HepG2 (cell line): ENCODE data around the gene SLC35B1. TPM values are rescaled to one million over a fixed set of nuclear protein-coding genes. Genes with fewer than 3 reads are reported as not detected.

Source experiments
- ATAC-seq: fragments of 200-7000 bp; cut with Tn5 transposase; 3 replicates; pipeline ENCODE4 v1.9.1; 2020; ENCODE audit warnings: mild to moderate bottlenecking, moderate library complexity
- BruUV-seq: library from RNA; stranded (reverse); fragments of 400-500 nt; replicated peaks from 2 replicates; lab custom pipeline; 2021; lab: Mats Ljungman, UMichigan
- CTCF ChIA-PET: fragments of 300-600 bp; formaldehyde crosslinking; extraction: SDS; loops from one replicate; lab custom pipeline; 2021; ENCODE audit warnings: low total read pairs, inconsistent platforms, low intra/inter-chr PET ratio; lab: Yijun Ruan, JAX
- POLR2A ChIA-PET: fragments of 350-600 bp; sonication (Branson Sonifier 250); formaldehyde crosslinking; loops from one replicate; lab custom pipeline; 2020; ENCODE audit warnings: antibody characterized with exemption, inconsistent platforms; lab: Yijun Ruan, JAX
- DNase-seq: peaks from one replicate; pipeline ENCODE4 v3.0.0-alpha.2; 2015; ENCODE audit warnings: low spot score
- FAIRE-seq: peaks from 3 replicates; lab custom pipeline; 2011; peaks lifted over from hg19 to GRCh38; lab: Jason Lieb, UNC
- H2AFZ ChIP-seq: one replicate; pipeline ENCODE4 v1.6.1; 2011; ENCODE audit warnings: low read length, inconsistent platforms
- H3K27ac ChIP-seq: fragments of 300-600 bp; 3 replicates; pipeline ENCODE4 v1.8.0; 2011; ENCODE audit warnings: mixed run types, mild to moderate bottlenecking, mixed read lengths, low read length, inconsistent platforms; ENCODE audit not compliant: insufficient read depth; ENCODE audit errors: extremely low read length
- H3K27me3 ChIP-seq, 2 experiments: fragments of 200-600 bp in 1 of 2; 2 replicates in 1 of 2; 3 replicates in 1 of 2; pipeline versions ENCODE4 v1.6.0 to v1.8.0; 2011; ENCODE audit warnings: low read length in 2 of 2, mild to moderate bottlenecking in 2 of 2, moderate library complexity in 2 of 2, inconsistent platforms in 1 of 2; ENCODE audit not compliant: insufficient read depth in 2 of 2, control insufficient read depth in 1 of 2
- H3K36me3 ChIP-seq, 2 experiments: fragments of 200-600 bp in 1 of 2; replicated peaks in 1 of 2; 2 replicates in 1 of 2; 3 replicates in 1 of 2; pipeline versions ENCODE4 v1.5.1 to v1.8.0; 2011; ENCODE audit warnings: low read length in 2 of 2, inconsistent platforms in 1 of 2; ENCODE audit not compliant: insufficient read depth in 2 of 2, control insufficient read depth in 1 of 2
- H3K4me1 ChIP-seq: 2 replicates; pipeline ENCODE4 v1.5.1; 2012; ENCODE audit warnings: low read length, inconsistent platforms; ENCODE audit not compliant: insufficient read depth
- H3K4me2 ChIP-seq: 2 replicates; pipeline ENCODE4 v1.6.0; 2011; ENCODE audit warnings: low read depth, low read length, inconsistent platforms
- H3K4me3 ChIP-seq, 3 experiments: fragments of 200-600 bp in 1 of 3; sonication (generic), shearing (Covaris generic) in 1 of 3; replicated peaks in 1 of 3; 2 replicates each; pipeline ENCODE4 v1.5.1; 2011 to 2016; ENCODE audit warnings: low read length in 3 of 3, inconsistent platforms in 2 of 3, low read depth in 2 of 3, mild to moderate bottlenecking in 2 of 3, control low read depth in 1 of 3, mixed read lengths in 1 of 3; ENCODE audit not compliant: insufficient read depth in 1 of 3
- H3K79me2 ChIP-seq: one replicate; pipeline ENCODE4 v1.6.1; 2011; ENCODE audit warnings: low read length, inconsistent platforms; ENCODE audit not compliant: insufficient read depth
- H3K9ac ChIP-seq: 2 replicates; pipeline ENCODE4 v1.6.0; 2011; ENCODE audit warnings: mild to moderate bottlenecking, low read depth, low read length, inconsistent platforms; ENCODE audit not compliant: insufficient read depth
- H3K9me3 ChIP-seq: 2 replicates; pipeline ENCODE4 v1.5.1; 2012; ENCODE audit warnings: mild to moderate bottlenecking, low read length
- H4K20me1 ChIP-seq: 2 replicates; pipeline ENCODE4 v1.6.0; 2011; ENCODE audit warnings: inconsistent platforms, mild to moderate bottlenecking, low read length, moderate library complexity; ENCODE audit not compliant: insufficient read depth
- CHD4 ChIP-seq: fragments of 200-600 bp; sonication (generic); IDR thresholded peaks from 2 replicates; pipeline ENCODE4 v1.7.0; 2017; ENCODE audit warnings: mild to moderate bottlenecking, low read length, borderline replicate concordance
- GLMP ChIP-seq: sonication (generic); formaldehyde crosslinking; IDR thresholded peaks from 2 replicates; pipeline ENCODE4 v1.9.0; 2021; ENCODE audit warnings: missing genetic modification reagents, mild to moderate bottlenecking, borderline replicate concordance
- RERE ChIP-seq: IDR thresholded peaks from 2 replicates; pipeline ENCODE4 v1.6.1; 2016; ENCODE audit warnings: low read depth, missing genetic modification reagents, missing compliant biosample characterization
- ZNF766 ChIP-seq: sonication (generic); formaldehyde crosslinking; IDR thresholded peaks from 2 replicates; pipeline ENCODE4 v1.5.0; 2020; ENCODE audit warnings: missing genetic modification reagents, borderline replicate concordance
- WGBS: methylation state at CpG from one replicate; pipeline ENCODE4 v1.1.6; 2017; ENCODE audit warnings: low lambda C conversion rate; 5-methylcytosine and 5-hydroxymethylcytosine counted together
- in situ Hi-C: cut with HindIII; loops from 2 replicates; pipeline ENCODE4 v1.10.0; 2017; ENCODE audit warnings: low pct_unique_long_range_greater_than_20kb; ENCODE audit not compliant: extremely low pct_ligation_motif_present
- intact Hi-C: fragments of 100-400 bp; cut with micrococcal nuclease; formaldehyde crosslinking; loops from one replicate; pipeline ENCODE4 v1.10.0; 2022; ENCODE audit not compliant: unreplicated experiment
- polyA plus RNA-seq, 8 experiments: library from polyadenylated mRNA; depleted of rRNA in 3 of 8; stranded (reverse) in 7 of 8; unstranded in 1 of 8; fragments of >200 nt; fragmentation: Illumina TruSeq in 4 of 8; extraction: Trizol in 4 of 8; gene quantifications; 2 replicates each; pipeline versions ENCODE4 v1.2.1 to v1.2.3, GENCODE V29; 2011 to 2016; ENCODE audit warnings: low read depth in 4 of 8, missing spikeins in 1 of 8, mixed read lengths in 1 of 8; ENCODE audit not compliant: insufficient read depth in 1 of 8
- total RNA-seq, 5 experiments: library from RNA; depleted of rRNA; stranded (reverse); fragments of >200 nt; fragmentation: Illumina TruSeq; extraction: Trizol; gene quantifications; 2 replicates each; pipeline ENCODE4 v1.2.3, GENCODE V29; 2016; ENCODE audit warnings: low read depth in 1 of 5
- TF ChIP-seq, protein P1 (sequence below), 2 experiments: fragments of 450-650 bp in 1 of 2; sonication (generic) in 1 of 2; formaldehyde crosslinking in 1 of 2; IDR thresholded peaks; 2 replicates each; pipeline versions ENCODE4 v1.6.1 to v1.8.0; 2016 to 2022; ENCODE audit warnings: antibody characterized with exemption in 1 of 2, mild to moderate bottlenecking in 1 of 2, missing genetic modification reagents in 1 of 2

SLC35B1 gene
- total and polyA plus RNA-seq, 2 of the 13 experiments (the other 11 are each of a cell fraction or from before 2014, with no cell fraction given): 99.6 to 113 TPM

- TF ChIP-seq, protein P1, sequence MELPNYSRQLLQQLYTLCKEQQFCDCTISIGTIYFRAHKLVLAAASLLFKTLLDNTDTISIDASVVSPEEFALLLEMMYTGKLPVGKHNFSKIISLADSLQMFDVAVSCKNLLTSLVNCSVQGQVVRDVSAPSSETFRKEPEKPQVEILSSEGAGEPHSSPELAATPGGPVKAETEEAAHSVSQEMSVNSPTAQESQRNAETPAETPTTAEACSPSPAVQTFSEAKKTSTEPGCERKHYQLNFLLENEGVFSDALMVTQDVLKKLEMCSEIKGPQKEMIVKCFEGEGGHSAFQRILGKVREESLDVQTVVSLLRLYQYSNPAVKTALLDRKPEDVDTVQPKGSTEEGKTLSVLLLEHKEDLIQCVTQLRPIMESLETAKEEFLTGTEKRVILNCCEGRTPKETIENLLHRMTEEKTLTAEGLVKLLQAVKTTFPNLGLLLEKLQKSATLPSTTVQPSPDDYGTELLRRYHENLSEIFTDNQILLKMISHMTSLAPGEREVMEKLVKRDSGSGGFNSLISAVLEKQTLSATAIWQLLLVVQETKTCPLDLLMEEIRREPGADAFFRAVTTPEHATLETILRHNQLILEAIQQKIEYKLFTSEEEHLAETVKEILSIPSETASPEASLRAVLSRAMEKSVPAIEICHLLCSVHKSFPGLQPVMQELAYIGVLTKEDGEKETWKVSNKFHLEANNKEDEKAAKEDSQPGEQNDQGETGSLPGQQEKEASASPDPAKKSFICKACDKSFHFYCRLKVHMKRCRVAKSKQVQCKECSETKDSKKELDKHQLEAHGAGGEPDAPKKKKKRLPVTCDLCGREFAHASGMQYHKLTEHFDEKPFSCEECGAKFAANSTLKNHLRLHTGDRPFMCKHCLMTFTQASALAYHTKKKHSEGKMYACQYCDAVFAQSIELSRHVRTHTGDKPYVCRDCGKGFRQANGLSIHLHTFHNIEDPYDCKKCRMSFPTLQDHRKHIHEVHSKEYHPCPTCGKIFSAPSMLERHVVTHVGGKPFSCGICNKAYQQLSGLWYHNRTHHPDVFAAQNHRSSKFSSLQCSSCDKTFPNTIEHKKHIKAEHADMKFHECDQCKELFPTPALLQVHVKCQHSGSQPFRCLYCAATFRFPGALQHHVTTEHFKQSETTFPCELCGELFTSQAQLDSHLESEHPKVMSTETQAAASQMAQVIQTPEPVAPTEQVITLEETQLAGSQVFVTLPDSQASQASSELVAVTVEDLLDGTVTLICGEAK (IDR thresholded peaks at IDR 0.05): no peak
- TF ChIP-seq, protein P1 (CRISPR knock-in tag; IDR thresholded peaks at IDR 0.05): no peak
These were observed 22.5 kb upstream of the SLC35B1 start (continued) for GRCh38 chr17:49730078-49730784.

GRCh38 chr17:49729069-49729468 is 21.3 kb upstream of the SLC35B1 start:
- DNase-seq: no peak
- no peak for ATAC-seq
- Histone ChIP-seq H3K4me3 (no peak overlapping the region), H3K36me3 (peaks cover 4 to 13% of the 10 kb centered on the region in 2 experiments; a peak in 4 of 5 replicates), H3K27me3 (no peaks in the 10 kb centered on the region), H3K4me2 (no peak overlapping the region), H3K79me2 (no peaks in the 10 kb centered on the region), H3K9ac (no peak overlapping the region), H3K27ac (no peak overlapping the region), H2AFZ (no peak overlapping the region), H3K9me3 (no peaks in the 10 kb centered on the region), H3K4me1 (no peaks in the 10 kb centered on the region), H4K20me1 (no peaks in the 10 kb centered on the region)
- WGBS: 95% methylated on average over 3 of the region's 3 CpGs
- CTCF ChIA-PET: no interaction called here
- intact Hi-C loops (no loop called here), in situ Hi-C loops (no loop called here)
- POLR2A ChIA-PET: no interaction called here
- FAIRE-seq: no peak
- BruUV-seq: no TSS peak
- TF ChIP-seq GLMP (no peak), CHD4 (no peak), RERE (CRISPR knock-in tag) (no peak), ZNF766 (CRISPR knock-in tag) (no peak)
